Measurements from ENCODE around the gene TENM4.

TENM4 gene

GRCh38 chr11:78666675-78667160 is 774.1 kb downstream of the TENM4 start:
- DNase-seq: no peak

GRCh38 chr11:78664636-78665035 is 776.2 kb downstream of the TENM4 start:
- DNase-seq: no peak

- no peak for DNase-seq
Observed at GRCh38 chr11:78662811-78663210, 778.0 kb downstream of the TENM4 start.

DNA sequence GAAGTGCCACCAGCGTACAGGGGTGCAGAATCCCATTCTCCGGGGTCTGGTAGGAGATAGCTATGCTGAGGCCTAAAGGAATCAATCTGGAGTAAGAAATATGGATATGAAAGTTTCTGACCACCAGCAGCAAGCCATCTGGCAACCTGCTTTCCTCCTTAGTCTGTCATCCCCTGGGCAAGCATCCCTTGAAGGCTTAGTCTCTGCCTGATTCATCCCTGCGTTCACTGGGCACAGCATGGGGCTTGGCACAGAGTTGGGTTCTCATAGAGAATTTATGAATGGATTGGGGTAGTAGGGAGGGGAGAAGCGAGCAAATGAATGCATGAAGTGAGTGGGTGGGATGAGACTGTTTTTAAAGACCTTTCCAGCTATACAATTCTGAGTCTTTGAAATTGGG is 780.4 kb downstream of the TENM4 start:
- DNase-seq: no peak

DNA sequence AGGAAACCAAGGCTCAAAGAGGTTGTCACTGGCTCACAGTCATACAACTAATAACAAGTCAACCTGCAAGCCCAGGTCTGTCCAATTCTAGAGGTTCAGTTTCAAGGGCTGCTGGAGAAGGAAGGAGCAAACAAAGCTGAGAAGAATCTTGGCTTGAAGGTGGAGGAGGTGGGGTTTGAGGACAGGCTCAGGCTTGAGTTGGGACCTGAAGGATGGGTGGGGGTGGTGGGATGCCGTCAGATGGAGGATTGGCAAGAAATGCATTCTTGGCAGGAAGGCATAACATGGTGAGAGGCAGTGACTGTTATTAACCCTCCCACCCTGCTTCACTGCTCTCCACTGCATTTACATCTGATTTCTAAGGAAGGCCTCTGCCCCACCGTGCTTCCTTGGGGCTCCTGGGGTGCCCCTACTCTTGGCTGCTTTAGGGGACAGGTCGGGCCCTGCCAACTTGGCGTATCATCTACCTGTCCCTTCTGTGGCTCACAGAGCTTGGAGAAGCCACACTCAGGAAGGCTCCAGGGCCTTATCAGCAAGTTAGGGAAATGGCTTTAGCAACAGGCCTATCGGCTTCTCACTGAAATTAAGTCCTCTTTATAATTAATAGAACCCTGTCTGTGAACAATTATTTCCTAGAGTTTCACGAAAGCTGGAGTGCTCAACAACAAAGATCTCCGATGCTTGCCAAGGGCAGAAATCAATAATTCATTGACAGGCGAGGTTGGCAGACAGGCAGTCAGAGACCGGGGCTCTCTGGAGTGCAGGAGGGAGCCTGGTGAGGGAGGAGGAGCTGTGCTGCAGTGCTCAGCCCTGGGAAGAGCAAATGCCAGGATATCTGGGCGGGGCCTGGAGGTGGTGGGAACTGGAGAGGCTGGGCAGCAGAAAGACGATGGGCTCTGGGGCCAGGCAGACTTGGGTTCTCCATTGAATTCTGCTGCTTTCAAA is 781.2 kb downstream of the TENM4 start:
- no peak for DNase-seq

DNA sequence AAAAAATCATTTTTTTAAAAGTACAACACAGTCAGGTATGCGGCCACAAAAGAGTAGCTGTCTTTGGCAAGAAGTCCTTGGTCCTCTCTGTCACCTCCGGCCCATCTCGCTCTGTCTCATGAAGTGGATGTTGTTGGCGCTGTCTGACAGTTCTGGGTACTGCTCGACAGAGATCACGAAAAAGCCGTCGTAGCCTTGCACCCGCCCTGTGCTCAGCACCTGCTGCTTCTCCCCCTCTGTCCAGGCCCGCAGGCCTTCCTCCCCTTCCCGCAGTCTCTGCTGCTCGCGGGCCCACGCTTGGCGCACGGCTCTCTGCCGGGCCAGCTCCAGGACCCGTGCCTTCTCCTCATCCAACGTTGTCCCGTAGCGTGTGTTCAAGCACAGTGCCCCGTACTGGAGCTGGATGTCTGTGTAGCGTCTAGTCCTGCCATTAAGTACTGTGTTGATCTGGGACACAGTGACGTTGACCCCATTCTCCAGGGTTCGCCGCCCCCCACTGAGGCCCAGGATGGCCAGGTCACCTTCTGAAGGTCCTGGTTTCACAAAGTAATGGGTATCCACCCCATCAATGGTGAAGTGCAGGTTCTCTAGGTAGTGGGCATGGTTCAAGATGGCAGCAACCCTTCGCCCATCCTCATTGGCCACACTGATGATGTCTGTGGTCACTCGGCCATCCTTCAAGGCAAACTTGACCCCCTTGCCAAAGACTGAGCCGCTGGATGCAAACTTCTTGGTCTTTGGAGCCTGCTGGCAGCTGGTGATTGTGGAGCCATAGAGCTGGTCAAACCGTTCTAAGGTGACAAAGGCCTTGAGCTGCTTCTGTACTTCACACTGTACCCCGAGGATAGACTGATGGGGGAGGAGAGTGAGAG is 782.6 kb downstream of the TENM4 start:
- no peak for DNase-seq

DNA sequence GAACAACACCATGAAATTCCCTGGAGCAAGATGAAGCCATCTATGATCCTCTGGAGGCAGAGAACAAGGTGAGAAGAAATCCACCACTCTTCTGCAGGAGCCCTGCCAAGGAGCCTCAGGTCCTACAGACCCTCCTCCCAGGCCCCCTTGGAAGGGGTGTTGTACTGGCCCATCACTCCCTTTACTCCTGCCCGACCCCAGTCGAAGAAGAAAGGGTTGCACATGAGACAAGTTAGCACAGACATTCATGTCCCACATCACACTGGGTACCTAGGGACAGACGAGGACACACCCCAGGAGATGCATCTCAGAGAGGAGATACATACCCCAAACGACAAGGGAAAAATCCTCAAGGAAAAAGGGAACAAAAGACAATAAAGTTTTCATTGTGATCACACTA is 783.4 kb downstream of the TENM4 start:
- no peak for DNase-seq

GRCh38 chr11:78656984-78657383 is 783.8 kb downstream of the TENM4 start:
- no peak for DNase-seq

DNA sequence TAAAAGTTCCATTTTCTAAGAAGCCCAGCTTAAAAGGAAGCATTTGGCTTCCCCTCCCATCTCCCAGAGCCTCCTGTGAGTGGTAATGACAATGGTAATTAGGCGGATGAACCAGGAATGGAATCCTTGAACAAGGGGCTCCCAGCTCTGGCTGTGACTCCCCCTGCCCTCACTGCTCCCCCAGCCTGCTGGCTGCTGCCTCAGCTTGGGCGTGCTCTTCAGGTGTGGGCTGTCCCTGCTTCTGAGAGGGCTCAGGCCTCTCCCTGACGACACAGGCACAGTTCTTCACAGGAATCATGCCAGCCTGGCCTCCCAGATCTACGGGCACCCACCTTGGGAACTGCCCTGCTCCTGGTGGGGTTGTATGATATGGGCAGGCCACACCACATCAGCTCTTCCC is 784.5 kb downstream of the TENM4 start:
- DNase-seq: no peak

- no peak for DNase-seq
Observed at GRCh38 chr11:78655561-78655960, 785.3 kb downstream of the TENM4 start.

GRCh38 chr11:78654866-78655265 is 786.0 kb downstream of the TENM4 start:
- no peak for DNase-seq

- no peak for DNase-seq
Observed at GRCh38 chr11:78654071-78654470, 786.8 kb downstream of the TENM4 start.

DNA sequence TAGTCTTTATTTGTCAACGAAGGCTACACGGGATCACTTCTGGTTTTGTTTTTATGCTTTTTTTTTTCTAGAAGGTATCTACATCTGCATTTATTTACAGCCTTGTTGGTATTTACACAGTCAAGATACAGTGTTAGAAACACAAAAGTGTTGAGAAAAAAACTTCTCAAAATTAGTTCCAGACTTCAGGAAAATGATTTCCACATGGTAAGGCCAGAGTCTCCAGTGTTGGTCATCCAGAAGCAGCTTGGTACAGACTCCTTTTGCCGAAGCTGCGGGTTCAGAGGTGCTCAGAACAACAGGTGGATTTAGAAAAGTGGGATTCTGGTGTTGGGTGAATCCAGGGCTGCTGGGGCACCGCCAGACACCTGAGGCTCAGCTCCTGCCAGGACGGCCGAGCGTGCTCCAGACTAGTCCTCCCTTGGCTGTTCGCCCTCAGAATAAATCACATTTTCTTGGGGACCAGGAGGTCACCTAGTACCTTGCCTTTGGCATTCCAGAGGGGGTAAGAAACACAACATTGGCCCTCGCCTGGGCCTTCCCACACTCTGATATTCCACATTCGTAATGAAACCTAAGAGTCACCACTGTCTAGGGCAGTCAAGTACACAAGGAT is 787.4 kb downstream of the TENM4 start:
- no peak for DNase-seq

DNA sequence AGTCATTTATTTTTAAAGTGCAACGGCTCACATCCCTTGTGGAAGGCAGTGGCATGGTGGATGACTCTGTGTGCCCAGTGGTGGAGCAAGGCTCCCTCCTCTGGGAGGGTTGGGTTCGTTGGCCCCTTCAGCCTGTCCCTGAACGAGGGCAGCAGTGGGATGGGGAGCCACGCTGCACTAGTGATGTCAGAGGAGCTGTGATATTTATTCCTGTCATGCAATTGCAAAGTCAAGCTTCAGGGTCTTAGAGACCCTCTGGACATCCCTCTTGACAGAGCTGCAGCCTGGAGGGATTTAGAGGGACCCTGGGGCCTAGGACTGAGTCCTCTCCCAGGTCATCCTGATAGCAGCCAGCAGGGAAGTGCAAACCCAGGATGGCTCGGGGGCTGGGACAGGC is 788.0 kb downstream of the TENM4 start:
- no peak for DNase-seq

DNA sequence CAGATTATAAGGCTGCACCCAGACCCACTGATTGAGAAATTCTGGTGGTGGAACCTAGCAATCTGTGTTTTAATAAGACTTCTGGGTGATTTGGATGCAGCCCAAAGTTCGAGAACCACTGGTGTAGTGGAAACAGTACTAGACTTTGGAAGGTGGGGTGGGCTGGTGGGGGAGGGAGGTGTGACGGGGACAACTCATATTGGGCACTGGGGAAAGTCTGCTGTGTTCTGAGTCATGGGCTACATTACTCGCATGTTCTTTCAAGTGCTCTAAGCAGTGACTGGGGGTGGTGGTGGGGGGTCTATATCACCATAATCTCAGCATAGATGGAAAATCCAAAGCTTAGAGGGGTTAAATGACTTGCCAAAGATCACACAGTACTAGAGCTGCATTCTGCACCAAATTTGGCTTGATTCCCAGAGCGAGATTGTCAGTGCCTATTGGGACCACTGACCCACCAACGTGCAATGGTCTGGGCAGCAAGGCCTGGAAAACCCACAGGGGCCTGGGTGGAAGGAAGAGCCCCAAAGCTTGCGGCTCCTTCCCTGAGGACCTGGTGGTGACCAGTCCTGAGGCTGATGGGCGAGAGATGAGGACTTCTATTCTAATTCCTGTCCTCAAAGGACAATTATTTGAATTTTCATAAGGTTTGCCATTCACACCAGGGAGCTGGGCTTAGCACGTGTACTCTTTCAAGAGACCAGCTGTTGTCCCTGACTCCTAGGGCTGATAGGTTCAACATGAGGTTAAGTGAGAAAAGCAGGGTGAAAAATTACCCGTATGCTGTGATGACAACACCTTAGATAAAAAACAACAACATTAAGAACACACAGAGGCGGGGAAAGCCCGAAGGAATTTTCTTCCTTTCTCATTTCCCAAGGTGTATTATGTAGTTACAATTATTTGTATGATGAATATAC is 788.6 kb downstream of the TENM4 start:
- no peak for DNase-seq

GRCh38 chr11:78651136-78651775 is 789.6 kb downstream of the TENM4 start:
- no peak for DNase-seq

DNA sequence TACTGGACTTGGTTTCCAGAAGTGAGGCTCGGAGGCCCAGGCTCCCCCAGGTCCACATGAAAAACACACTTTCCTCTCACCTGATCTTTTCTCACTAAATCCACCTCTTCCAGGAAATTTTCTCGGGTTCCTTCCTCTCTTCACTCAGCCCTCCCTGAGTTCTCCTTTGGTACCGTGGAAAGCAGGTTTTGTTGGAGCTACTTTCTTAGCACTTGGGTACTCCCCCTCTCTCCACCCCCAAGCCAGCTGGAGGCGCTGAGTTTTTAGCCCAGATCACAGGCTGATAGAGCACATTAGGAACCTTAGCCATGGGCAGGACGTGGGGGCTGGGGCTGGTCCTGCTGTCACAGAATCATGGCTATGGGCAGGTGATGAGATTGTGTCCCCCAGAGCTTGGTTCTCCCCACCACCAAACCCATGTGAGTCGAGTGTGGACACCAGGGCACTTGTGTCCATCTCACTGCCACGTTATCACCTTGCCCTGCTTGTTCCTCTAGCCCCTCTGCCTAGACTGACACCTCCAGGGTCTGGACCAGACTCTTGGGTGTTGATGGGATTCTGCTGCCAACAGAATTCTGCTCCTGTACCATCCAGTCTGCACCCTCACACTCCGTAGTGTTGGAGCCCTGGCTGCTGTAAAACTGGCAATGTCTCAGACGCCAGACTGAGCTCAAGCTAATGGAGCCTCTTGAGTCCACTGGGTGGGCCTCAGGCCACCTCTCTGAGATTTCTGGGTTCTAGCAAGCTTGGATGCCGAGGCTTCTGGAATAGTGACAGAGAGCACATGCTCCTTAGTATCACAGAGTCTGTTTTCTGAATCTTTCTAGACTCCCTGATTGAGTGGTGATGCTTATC is 791.2 kb downstream of the TENM4 start:
- DNase-seq: no peak

DNA sequence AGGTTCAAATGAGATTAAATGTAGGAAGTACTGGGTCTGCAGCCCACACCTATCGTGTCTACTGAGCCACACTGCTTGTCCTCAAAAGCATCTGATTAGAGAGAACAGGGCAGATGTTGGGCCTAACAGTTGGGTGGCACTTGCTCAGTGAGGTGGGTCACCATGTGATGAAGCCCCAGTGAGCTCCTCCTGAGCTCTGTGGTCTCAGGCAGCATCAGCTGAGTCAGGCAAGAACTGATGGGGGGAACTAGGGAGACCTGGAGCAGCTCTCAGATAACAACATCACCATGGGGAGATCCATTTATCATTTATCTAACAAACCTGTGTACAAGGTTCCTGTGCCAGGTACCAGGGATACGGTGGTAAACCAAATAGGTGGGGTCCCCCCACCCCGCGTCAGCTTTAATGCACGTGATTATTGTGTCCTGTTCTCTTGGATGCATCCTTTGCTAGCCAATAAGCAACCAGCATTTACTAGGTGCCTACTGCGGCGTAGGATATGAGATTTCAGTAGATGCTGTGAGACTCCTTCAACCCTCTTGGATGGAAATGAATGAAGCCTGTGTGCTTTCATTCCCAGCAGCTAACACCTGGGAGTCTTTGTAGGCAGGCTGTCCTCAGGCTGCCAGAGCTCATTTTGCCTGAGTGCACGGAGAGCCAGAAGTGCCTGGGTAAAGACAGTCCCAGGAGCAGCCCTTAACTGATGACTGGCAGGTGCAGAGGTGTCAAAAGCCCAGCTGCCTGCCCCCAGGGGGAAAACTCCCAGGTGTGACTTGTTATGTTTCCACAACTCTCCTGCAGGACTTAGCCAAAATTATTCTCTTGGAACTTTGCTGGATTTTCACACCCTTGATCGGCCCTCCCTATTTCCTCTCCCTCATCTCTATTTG is 792.6 kb downstream of the TENM4 start:
- DNase-seq: no peak

DNA sequence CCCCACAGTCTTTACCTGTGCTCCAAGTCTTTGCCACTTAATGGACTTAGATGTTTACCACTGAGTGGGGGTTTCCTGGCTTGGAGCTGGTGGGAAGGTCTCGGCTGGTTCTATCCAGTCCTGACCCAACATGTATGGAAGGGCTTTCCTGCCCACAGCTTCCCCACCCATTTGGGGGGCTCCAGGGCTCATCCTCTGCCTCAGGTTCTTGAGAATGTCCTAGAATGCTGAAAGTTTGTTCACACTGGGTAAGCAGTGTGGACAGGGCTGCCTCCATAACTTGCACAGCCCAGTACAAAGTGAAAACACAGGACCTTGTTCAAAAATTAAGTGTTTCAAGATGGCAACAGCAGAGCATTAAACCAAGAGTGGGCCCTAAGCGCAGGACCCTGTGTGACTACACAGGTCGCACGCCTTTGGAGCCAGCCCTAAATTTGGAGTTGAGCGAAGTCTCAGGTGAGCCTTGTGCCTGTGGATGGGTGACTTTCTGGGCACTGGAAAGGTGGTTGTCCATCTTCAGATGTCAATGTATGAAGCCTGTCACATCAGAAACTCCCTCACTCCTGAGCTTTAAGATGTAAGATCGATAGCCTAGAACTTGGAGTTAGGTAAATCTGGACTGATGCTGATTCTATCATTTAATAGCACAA is 793.4 kb downstream of the TENM4 start:
- no peak for DNase-seq
